ENCODE measurements around the gene NFATC2.

GRCh38 chr20:51511861-51512619 is 30.5 kb downstream of the NFATC2 start:
- TF ChIP-seq CTCF (conservative IDR thresholded peaks at IDR 0.05) (no peak), EZH2 (IDR thresholded peaks at IDR 0.05; ENCODE audit: low read depth) (no peak)

Data from PC-9 (cell line).